Measurements from ENCODE around the gene TMTC2.

TMTC2 gene

GRCh38 chr12:82714427-82714826 is 27.7 kb downstream of the TMTC2 start:
- in situ Hi-C loops (cut with MboI; ENCODE audit: low pct_unique_long_range_greater_than_20kb, low sequenced_read_pairs, unreplicated experiment), result no loop called here
- no peak for DNase-seq (ENCODE audit: low spot score)
- TF ChIP-seq CTCF (IDR thresholded peaks at IDR 0.05; ENCODE audit: extremely low read depth, insufficient read depth, missing control alignments), result no peak

GRCh38 chr12:82721726-82722125 is 35.0 kb downstream of the TMTC2 start:
- no peak for TF ChIP-seq CTCF (IDR thresholded peaks at IDR 0.05; ENCODE audit: extremely low read depth, insufficient read depth, missing control alignments)
- DNase-seq (ENCODE audit: low spot score), result peak; percentile 49
- in situ Hi-C loops (cut with MboI; ENCODE audit: low pct_unique_long_range_greater_than_20kb, low sequenced_read_pairs, unreplicated experiment), result no loop called here

GRCh38 chr12:82723093-82723492 is 36.4 kb downstream of the TMTC2 start:
- in situ Hi-C loops (cut with MboI; ENCODE audit: low pct_unique_long_range_greater_than_20kb, low sequenced_read_pairs, unreplicated experiment), result no loop called here
- peak; percentile 39 for DNase-seq (ENCODE audit: low spot score)
- no peak for TF ChIP-seq CTCF (IDR thresholded peaks at IDR 0.05; ENCODE audit: extremely low read depth, insufficient read depth, missing control alignments)

- no peak for DNase-seq (ENCODE audit: low spot score)
Measured at GRCh38 chr12:82723891-82724290, 37.2 kb downstream of the TMTC2 start.

GRCh38 chr12:82725741-82726140 is 39.0 kb downstream of the TMTC2 start:
- in situ Hi-C loops (cut with MboI; ENCODE audit: low pct_unique_long_range_greater_than_20kb, low sequenced_read_pairs, unreplicated experiment), result no loop called here

More at GRCh38 chr12:82723891-82724290, 37.2 kb downstream of the TMTC2 start:
- no peak for TF ChIP-seq CTCF (IDR thresholded peaks at IDR 0.05; ENCODE audit: extremely low read depth, insufficient read depth, missing control alignments)
- in situ Hi-C loops (cut with MboI; ENCODE audit: low pct_unique_long_range_greater_than_20kb, low sequenced_read_pairs, unreplicated experiment), result no loop called here

GRCh38 chr12:82727886-82728285 is 41.2 kb downstream of the TMTC2 start:
- DNase-seq (ENCODE audit: low spot score), result no peak
- in situ Hi-C loops (cut with MboI; ENCODE audit: low pct_unique_long_range_greater_than_20kb, low sequenced_read_pairs, unreplicated experiment), result no loop called here
- TF ChIP-seq CTCF (IDR thresholded peaks at IDR 0.05; ENCODE audit: extremely low read depth, insufficient read depth, missing control alignments), result no peak

More at GRCh38 chr12:82725741-82726140, 39.0 kb downstream of the TMTC2 start:
- DNase-seq (ENCODE audit: low spot score), result no peak
- no peak for TF ChIP-seq CTCF (IDR thresholded peaks at IDR 0.05; ENCODE audit: extremely low read depth, insufficient read depth, missing control alignments)

- DNase-seq (ENCODE audit: low spot score), result no peak
- in situ Hi-C loops (cut with MboI; ENCODE audit: low pct_unique_long_range_greater_than_20kb, low sequenced_read_pairs, unreplicated experiment), result no loop called here
- no peak for TF ChIP-seq CTCF (IDR thresholded peaks at IDR 0.05; ENCODE audit: extremely low read depth, insufficient read depth, missing control alignments)
Measured at GRCh38 chr12:82728710-82729109, 42.0 kb downstream of the TMTC2 start.
